DOHH2 (cell line): ENCODE results near the gene FCER1G.

Source experiments
- CTCF ChIP-seq: fragments of 200-600 bp; sonication (generic); IDR thresholded peaks from one replicate; pipeline ENCODE4 v1.5.1; 2014; ENCODE audit warnings: antibody characterized with exemption, mild to moderate bottlenecking, low read depth, low read length; ENCODE audit not compliant: poor library complexity, severe bottlenecking
- EZH2phosphoT487 ChIP-seq: fragments of 200-600 bp; sonication (generic); IDR thresholded peaks from 2 replicates; pipeline ENCODE4 v1.6.1; 2017; ENCODE audit warnings: borderline replicate concordance, mild to moderate bottlenecking, antibody characterized with exemption, low read length, moderate library complexity, mixed read lengths

GRCh38 chr1:161185732-161186311 lies 29.3 kb upstream of the FCER1G start:
- TF ChIP-seq CTCF (no peak), EZH2phosphoT487 (no peak)
